ENCODE measurements around the gene IQGAP3.

The IQGAP3 gene

DNA sequence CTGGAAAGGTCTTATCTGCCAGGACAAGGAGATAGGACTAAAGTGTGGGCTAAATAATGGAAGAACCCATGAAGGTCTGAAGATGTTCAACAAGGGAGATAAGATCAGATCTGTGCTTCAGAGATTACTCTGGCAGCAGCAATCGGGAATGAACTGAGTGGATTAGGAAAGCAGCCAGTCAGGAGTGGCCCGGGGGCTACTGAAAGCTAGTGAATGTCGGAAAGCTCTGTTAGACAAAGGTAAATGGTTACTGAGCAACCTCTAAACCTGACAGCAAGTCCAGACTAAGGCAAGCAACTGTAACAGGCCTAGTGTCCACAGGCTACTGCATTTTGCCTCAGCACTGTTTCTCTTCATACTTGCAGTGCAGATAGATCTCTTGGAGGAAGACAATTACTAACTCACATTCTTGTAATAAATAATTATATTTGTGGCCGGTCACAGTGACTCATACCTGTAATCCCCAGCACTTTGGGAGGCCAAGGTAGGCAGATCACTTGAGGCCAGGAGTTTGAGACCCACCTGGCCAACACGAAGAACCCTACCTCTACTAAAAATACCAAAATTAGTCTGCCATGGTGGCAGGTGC, 12.5 kb downstream of the IQGAP3 start:
- TF ChIP-seq GATA3 (IDR thresholded peaks at IDR 0.05; ENCODE audit: low read depth, low read length), result no peak
- peak; percentile 65 for TF ChIP-seq GATA2 (IDR thresholded peaks at IDR 0.05; ENCODE audit: low read depth, low read length)

GRCh38 chr1:156559086-156559796, 13.1 kb downstream of the IQGAP3 start:
- TF ChIP-seq GATA3 (IDR thresholded peaks at IDR 0.05; ENCODE audit: low read depth, low read length) (no peak), GATA2 (IDR thresholded peaks at IDR 0.05; ENCODE audit: low read depth, low read length) (no peak)

GRCh38 chr1:156556354-156556753, 16.0 kb downstream of the IQGAP3 start:
- TF ChIP-seq GATA3 (IDR thresholded peaks at IDR 0.05; ENCODE audit: low read depth, low read length) (no peak), GATA2 (IDR thresholded peaks at IDR 0.05; ENCODE audit: low read depth, low read length) (no peak)

GRCh38 chr1:156555715-156556114, 16.6 kb downstream of the IQGAP3 start:
- TF ChIP-seq GATA3 (IDR thresholded peaks at IDR 0.05; ENCODE audit: low read depth, low read length), result no peak
- no peak for TF ChIP-seq GATA2 (IDR thresholded peaks at IDR 0.05; ENCODE audit: low read depth, low read length)

DNA sequence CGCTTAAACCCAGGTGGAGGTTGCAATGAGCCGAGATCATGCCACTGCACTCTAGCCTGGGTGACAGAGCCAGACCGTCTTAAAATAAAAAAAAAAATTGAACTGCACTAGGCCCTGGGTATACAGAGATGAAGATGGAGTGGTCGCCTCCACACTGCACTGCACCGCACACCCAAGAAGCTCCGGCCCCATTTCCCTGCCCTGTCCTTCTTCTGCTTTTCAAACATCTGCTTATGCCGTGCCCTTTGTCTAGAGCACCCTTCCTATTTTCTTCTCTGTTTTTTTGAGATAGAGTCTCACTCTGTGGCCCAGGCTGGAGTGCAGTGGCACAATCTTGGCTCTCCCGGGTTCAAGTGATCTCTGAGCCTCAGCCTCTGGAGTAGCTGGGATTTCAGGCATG, 17.4 kb downstream of the IQGAP3 start:
- TF ChIP-seq GATA3 (IDR thresholded peaks at IDR 0.05; ENCODE audit: low read depth, low read length) (no peak), GATA2 (IDR thresholded peaks at IDR 0.05; ENCODE audit: low read depth, low read length) (no peak)

- TF ChIP-seq GATA3 (IDR thresholded peaks at IDR 0.05; ENCODE audit: low read depth, low read length), result no peak
- no peak for TF ChIP-seq GATA2 (IDR thresholded peaks at IDR 0.05; ENCODE audit: low read depth, low read length)
These were observed 18.4 kb downstream of the IQGAP3 start for GRCh38 chr1:156553860-156554485.

DNA sequence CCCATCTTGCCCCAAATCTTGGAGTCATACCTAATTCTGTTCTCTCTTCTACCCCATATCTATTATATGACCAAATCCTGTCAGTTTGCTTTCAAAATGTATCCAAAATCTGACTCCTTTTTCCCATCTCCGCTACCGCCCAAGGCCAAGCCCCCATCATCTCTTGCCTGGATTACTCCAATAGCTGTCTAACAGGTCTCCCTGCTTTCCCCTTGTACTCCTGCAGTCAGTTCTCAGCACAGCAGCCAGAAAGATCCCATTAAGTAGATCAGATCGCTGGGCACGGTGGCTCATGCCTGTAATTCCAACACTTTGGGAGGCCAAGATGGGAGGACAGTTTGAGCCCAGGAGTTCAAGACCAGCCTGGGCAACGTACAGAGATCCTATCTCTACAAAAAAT, 19.8 kb downstream of the IQGAP3 start:
- TF ChIP-seq GATA2 (IDR thresholded peaks at IDR 0.05; ENCODE audit: low read depth, low read length) (no peak), GATA3 (IDR thresholded peaks at IDR 0.05; ENCODE audit: low read depth, low read length) (no peak)

- no peak for TF ChIP-seq GATA3 (IDR thresholded peaks at IDR 0.05; ENCODE audit: low read depth, low read length)
- no peak for TF ChIP-seq GATA2 (IDR thresholded peaks at IDR 0.05; ENCODE audit: low read depth, low read length)
These were observed 20.5 kb downstream of the IQGAP3 start for GRCh38 chr1:156551869-156552268.

- TF ChIP-seq GATA2 (IDR thresholded peaks at IDR 0.05; ENCODE audit: low read depth, low read length) (no peak), GATA3 (IDR thresholded peaks at IDR 0.05; ENCODE audit: low read depth, low read length) (no peak)
These were observed 21.2 kb downstream of the IQGAP3 start for GRCh38 chr1:156551066-156551643.

GRCh38 chr1:156550346-156550745, 22.0 kb downstream of the IQGAP3 start:
- TF ChIP-seq GATA2 (IDR thresholded peaks at IDR 0.05; ENCODE audit: low read depth, low read length) (no peak), GATA3 (IDR thresholded peaks at IDR 0.05; ENCODE audit: low read depth, low read length) (no peak)

DNA sequence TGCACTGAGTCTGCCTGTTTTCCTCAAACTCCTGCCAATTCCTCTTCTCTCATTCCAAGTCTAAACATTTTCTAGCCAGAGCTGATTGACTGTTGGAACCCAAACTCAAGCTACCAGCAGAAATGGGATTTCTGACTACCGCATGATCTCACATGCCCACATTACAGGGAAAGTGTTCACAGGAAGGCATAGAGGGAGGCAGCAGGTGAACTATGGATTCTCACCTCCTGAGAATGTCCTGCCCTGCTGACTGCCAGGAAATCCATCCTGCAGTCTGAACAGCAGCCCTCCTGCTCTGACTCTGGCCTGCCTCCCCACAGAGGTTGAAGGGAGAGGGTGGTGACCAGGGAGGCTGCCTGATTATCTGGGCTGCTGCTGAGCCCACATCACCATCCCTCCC, 22.5 kb downstream of the IQGAP3 start:
- TF ChIP-seq GATA2 (IDR thresholded peaks at IDR 0.05; ENCODE audit: low read depth, low read length) (no peak), GATA3 (IDR thresholded peaks at IDR 0.05; ENCODE audit: low read depth, low read length) (no peak)

DNA sequence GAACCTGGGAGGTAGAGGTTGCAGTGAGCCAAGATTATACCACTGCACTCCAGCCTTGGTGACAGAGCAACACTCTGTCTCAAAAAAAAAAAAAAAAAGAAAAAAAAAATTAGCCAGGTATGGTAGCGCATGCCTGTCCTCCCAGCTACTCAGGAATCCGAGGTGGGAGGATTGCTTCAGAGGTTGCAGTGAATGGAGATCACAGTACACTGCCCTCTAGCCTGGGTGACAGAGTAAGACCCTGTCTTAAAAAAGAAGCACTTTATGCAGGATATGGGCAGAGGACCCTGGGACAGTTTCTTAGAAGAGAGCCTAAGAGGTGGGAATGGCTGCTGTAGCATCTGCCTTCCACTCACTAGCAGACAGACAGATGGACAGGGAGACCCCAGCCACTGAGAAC, 23.0 kb downstream of the IQGAP3 start:
- TF ChIP-seq GATA3 (IDR thresholded peaks at IDR 0.05; ENCODE audit: low read depth, low read length) (no peak), GATA2 (IDR thresholded peaks at IDR 0.05; ENCODE audit: low read depth, low read length) (no peak)

- TF ChIP-seq GATA2 (IDR thresholded peaks at IDR 0.05; ENCODE audit: low read depth, low read length) (no peak), GATA3 (IDR thresholded peaks at IDR 0.05; ENCODE audit: low read depth, low read length) (no peak)
These were observed 24.4 kb downstream of the IQGAP3 start for GRCh38 chr1:156547982-156548381.

DNA sequence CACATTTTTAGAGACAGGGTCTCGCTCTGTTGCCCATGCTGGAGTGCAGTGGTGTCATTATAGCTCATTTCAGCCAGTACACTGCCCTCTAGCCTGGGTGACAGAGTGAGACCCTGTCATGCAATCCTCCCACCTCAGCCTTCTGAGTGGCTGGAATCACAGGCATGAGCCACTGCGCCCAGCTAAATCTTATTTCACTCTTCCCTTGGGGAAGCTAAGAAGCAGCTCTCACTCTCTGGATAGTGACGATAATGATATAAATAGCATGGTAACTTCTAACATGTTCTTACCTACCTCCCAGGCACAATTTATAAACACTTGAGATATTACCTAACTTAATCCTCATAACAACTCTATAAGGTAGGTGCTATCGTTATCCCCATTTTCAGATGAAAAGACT, 24.9 kb downstream of the IQGAP3 start:
- TF ChIP-seq GATA3 (IDR thresholded peaks at IDR 0.05; ENCODE audit: low read depth, low read length) (no peak), GATA2 (IDR thresholded peaks at IDR 0.05; ENCODE audit: low read depth, low read length) (no peak)

GRCh38 chr1:156546267-156546666, 26.1 kb downstream of the IQGAP3 start:
- TF ChIP-seq GATA3 (IDR thresholded peaks at IDR 0.05; ENCODE audit: low read depth, low read length) (no peak), GATA2 (IDR thresholded peaks at IDR 0.05; ENCODE audit: low read depth, low read length) (no peak)

Measured in SH-SY5Y (cell line).